Thoracic aorta (tissue), 2 donors: ENCODE data around the gene GMDS. TPM values are rescaled to one million over a fixed set of nuclear protein-coding genes. Genes with fewer than 3 reads are reported as not detected.

Experiments used
- ATAC-seq: fragments of 150-250 bp; one replicate; pipeline ENCODE4 v1.8.0; 2017; ENCODE audit warnings: low read depth; ENCODE audit not compliant: insufficient number of reproducible peaks, low FRiP score
- DNase-seq: peaks from one replicate; pipeline ENCODE4 v3.0.0-alpha.2; 2020; ENCODE audit warnings: low spot score
- H3K27ac ChIP-seq, 2 donors: fragments of 200-600 bp; sonication (generic); 1 replicate in 1 of 2; 2 replicates in 1 of 2; pipeline ENCODE4 v1.5.1; 2016; ENCODE audit warnings: mild to moderate bottlenecking in 2 of 2, moderate library complexity in 2 of 2
- H3K27me3 ChIP-seq: fragments of 200-600 bp; sonication (generic); replicated peaks from 2 replicates; pipeline ENCODE4 v1.6.0; 2016; ENCODE audit warnings: mild to moderate bottlenecking; ENCODE audit not compliant: insufficient read depth
- H3K36me3 ChIP-seq: fragments of 200-600 bp; sonication (generic); one replicate; pipeline ENCODE4 v1.5.1; 2016
- H3K4me1 ChIP-seq, 2 donors: fragments of 200-600 bp; sonication (generic); 1 replicate in 1 of 2; 2 replicates in 1 of 2; pipeline versions ENCODE4 v1.5.1 to v1.6.0; 2016; ENCODE audit warnings: low read depth in 2 of 2, mild to moderate bottlenecking in 1 of 2; ENCODE audit not compliant: control insufficient read depth in 1 of 2
- H3K4me3 ChIP-seq: fragments of 200-600 bp; sonication (generic); 2 replicates; pipeline ENCODE4 v1.5.1; 2016; ENCODE audit warnings: mild to moderate bottlenecking
- H3K9me3 ChIP-seq: fragments of 200-600 bp; sonication (generic); 2 replicates; pipeline ENCODE4 v1.5.1; 2016
- total RNA-seq, 2 donors: library from RNA; depleted of rRNA; stranded (reverse); fragments of >200 nt; gene quantifications; one replicate each; pipeline versions ENCODE4 v1.1.0 to v1.2.3, GENCODE V29; 2016
- TF ChIP-seq, protein P1 (sequence below): fragments of 200-600 bp; sonication (generic); IDR thresholded peaks from one replicate; pipeline ENCODE4 v1.5.1; 2019; ENCODE audit warnings: antibody characterized with exemption

GMDS gene
- total RNA-seq, 2 donors from 2014 or later: 87.8 to 87.9 TPM

DNA sequence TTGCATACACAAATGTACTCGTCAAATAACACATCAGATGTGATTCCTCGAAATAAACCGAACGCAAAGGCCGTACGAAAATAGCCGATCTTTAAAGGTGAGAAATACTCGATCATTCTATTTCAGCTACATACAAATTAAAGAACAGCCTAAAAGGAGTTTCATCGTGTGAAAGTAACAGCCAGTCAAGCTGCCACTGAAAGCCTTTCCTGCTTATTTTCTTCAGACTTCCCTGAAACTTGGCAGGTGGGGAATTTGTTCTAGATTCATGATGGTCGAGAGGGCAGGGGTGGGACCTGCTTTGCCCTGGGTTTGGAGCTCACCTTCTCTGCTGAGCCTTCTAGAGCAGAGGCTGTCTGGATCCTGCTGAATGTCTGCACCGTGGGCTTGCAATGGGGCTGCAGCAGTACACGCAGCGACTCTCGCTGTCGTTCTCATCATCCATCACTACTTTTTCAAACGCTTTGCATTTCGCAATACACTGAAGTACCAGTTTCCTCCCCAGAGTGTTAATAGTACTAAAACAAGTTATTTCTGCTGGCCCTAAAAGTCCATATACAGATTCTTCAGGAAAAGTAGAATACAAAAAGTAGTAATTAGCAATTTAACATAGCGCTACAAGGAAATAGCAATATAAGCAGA is 619.5 kb downstream of the GMDS start:
- no peaks in the 10 kb centered on the region for H3K27me3 ChIP-seq

DNA sequence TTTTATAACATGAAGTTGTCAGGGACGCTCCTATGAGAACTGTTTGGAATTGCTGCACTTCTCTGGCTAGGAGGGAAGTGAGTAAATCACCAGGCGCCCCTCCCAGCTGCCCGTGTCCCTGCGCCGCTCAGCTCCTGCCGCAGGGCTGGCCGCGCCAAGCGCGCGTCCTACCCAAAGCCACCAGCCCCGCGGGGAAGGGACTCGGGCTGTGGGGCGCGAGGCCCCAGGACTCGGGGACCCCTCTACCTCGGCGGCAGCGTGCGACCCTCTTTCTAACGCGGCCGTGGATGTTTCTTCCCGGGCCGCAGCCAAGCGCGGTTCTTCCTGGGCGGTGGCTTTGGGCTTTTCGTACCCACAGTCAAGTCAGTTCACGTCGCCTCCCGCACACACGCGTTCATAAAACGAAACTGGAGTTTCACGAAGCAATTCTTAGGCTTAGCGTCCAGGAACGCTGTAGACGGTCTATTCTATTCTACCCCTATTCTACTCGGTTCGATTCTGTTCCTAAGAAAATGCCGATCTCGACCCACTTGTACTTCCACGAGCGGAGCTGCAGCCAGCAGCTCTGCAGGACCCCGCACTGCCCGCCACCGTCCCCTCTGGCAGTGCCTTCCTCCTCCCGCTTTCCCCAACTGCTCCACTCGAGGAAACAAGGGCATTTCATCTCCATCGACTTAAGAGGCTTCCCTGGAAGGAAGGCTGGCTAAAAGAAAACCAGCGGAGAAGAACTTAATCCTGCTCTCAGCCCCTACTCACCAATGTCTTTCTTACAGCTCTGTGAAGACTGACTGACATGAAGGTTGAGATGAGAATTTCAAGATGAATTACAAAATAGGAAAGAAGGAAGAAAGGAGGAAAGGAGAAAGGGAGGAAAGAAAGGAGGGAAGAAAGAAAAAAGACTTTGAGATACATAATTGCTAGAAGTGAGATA is 620.3 kb downstream of the GMDS start:
- TF ChIP-seq, protein P1, sequence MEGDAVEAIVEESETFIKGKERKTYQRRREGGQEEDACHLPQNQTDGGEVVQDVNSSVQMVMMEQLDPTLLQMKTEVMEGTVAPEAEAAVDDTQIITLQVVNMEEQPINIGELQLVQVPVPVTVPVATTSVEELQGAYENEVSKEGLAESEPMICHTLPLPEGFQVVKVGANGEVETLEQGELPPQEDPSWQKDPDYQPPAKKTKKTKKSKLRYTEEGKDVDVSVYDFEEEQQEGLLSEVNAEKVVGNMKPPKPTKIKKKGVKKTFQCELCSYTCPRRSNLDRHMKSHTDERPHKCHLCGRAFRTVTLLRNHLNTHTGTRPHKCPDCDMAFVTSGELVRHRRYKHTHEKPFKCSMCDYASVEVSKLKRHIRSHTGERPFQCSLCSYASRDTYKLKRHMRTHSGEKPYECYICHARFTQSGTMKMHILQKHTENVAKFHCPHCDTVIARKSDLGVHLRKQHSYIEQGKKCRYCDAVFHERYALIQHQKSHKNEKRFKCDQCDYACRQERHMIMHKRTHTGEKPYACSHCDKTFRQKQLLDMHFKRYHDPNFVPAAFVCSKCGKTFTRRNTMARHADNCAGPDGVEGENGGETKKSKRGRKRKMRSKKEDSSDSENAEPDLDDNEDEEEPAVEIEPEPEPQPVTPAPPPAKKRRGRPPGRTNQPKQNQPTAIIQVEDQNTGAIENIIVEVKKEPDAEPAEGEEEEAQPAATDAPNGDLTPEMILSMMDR: no peak

More for the DNA sequence above, 619.5 kb downstream of the GMDS start:
- DNase-seq (no peak), ATAC-seq (no peak)
- Histone ChIP-seq H3K4me1 (peaks cover 10 to 70% of the 10 kb centered on the region in 2 donors), H3K4me3 (peak overlapping the region; percentile 81), H3K27ac (peak overlapping the region; percentile 97 to 98), H3K36me3 (no peaks in the 10 kb centered on the region), H3K9me3 (no peaks in the 10 kb centered on the region)
- TF ChIP-seq, protein P1: no peak

DNA sequence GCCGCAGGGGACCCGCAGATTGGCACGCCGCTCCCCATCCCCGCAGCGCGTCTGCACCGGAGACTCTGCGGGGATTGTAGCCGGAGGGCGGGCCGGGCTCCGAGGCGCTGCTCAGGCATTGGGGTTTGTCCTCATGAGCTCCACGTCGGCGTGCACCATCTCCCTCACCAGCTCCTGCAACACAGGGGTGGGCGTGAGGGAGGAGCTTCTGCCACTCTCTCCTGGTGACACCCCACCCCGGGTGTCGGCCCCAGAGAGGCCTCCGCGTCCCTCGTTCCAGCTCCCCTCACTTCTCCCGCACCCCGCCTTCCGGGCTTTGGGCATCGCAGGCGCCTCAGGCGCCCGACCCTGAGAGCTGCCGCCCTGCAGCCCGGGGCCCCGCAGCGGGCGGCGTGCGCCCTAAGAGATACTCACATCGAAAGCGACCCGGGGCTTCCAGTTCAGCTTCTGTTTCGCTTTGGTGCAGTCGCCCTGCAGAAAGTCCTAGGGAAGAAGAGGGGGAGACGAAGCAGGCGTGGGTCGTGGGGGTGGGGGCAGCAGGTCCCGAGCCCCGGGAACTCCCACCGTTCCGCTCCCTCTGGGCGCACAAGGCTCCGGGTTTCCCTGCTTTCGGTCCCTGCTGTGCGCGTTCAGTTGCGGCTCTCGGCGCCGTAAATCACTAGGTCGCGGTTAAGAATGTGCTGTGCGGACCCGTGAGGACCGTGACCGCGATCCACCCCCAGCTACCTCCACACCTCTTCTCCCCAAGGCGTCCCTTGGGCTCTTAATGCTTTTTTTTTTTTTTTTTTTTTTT is 621.2 kb downstream of the GMDS start:
- Histone ChIP-seq H3K36me3 (no peaks in the 10 kb centered on the region), H3K4me1 (peaks cover 9 to 70% of the 10 kb centered on the region in 2 donors), H3K4me3 (peak overlapping the region; percentile 81), H3K27ac (peak overlapping the region; percentile 97 to 98), H3K27me3 (no peaks in the 10 kb centered on the region), H3K9me3 (no peaks in the 10 kb centered on the region)
- DNase-seq (no peak), ATAC-seq (no peak)
- TF ChIP-seq, protein P1: no peak

More for the DNA sequence above, 620.3 kb downstream of the GMDS start:
- ATAC-seq (no peak), DNase-seq (no peak)
- Histone ChIP-seq H3K4me1 (peaks cover 10 to 70% of the 10 kb centered on the region in 2 donors), H3K27me3 (no peaks in the 10 kb centered on the region), H3K27ac (peak overlapping the region; percentile 97 to 98), H3K4me3 (peak overlapping the region; percentile 81), H3K9me3 (no peaks in the 10 kb centered on the region), H3K36me3 (no peaks in the 10 kb centered on the region)

DNA sequence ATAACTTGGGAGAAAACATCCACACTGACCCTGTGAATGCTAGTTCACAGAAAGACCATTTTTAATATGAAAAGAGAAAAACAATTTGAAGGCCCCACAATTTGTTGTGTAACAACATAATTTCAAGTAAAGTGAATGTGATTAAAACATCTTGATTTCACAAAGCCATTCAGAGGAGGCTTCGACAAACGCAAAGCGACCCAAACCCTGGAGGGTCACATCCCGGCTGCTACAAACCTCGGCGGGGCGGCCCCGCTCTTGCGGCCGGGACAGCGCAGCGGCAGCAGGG is 621.7 kb downstream of the GMDS start:
- H3K27ac ChIP-seq: peak overlapping the region; percentile 97 to 98

More for the DNA sequence above, 621.7 kb downstream of the GMDS start:
- no peaks in the 10 kb centered on the region for H3K36me3 ChIP-seq
- H3K4me1 ChIP-seq: peaks cover 7 to 70% of the 10 kb centered on the region in 2 donors
- TF ChIP-seq, protein P1: no peak
- DNase-seq (no peak), ATAC-seq (no peak)
- peak overlapping the region; percentile 81 for H3K4me3 ChIP-seq
- no peaks in the 10 kb centered on the region for H3K9me3 ChIP-seq
- no peaks in the 10 kb centered on the region for H3K27me3 ChIP-seq
